Tibial nerve (tissue), 4 donors: ENCODE measurements around the gene MGLL.

ENCODE experiments used
- EP300 ChIP-seq, 2 donors: sonication (generic); formaldehyde crosslinking; IDR thresholded peaks; one replicate each; pipeline ENCODE4 v1.6.1; 2017; ENCODE audit warnings: antibody characterized with exemption in 2 of 2, mild to moderate bottlenecking in 1 of 2
- POLR2A ChIP-seq, 2 donors: fragments of 450-650 bp; IDR thresholded peaks; one replicate each; pipeline ENCODE4 v1.6.1; 2017; ENCODE audit warnings: antibody characterized with exemption in 2 of 2, mild to moderate bottlenecking in 2 of 2, moderate library complexity in 2 of 2
- TF ChIP-seq, protein P1 (sequence below), 5 experiments: fragments of 200-600 bp in 3 of 5; fragments of 450-650 bp in 2 of 5; sonication (generic) in 3 of 5; IDR thresholded peaks; one replicate each; pipeline ENCODE4 v1.5.1; 2016 to 2019; ENCODE audit warnings: antibody characterized with exemption in 5 of 5, mild to moderate bottlenecking in 3 of 5, moderate library complexity in 2 of 5

DNA sequence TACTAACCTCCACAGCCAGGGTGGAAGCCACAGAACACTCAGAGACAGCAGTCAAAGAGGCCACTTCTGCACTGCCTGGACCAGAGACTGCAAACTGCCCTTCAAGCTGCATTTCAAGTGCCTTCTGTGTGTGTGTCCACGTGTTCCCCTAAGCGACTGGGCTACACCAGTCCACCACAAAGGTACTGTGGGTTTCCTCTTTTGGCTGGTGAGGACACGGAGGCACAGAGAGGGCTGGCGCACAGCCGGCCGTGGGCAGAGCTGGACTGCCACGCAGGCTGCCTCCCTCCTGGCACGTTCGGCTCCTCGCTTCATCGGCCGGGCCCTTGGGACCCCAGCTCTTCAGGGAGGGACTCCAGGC, 60.9 kb downstream of the MGLL start:
- TF ChIP-seq, protein P1, sequence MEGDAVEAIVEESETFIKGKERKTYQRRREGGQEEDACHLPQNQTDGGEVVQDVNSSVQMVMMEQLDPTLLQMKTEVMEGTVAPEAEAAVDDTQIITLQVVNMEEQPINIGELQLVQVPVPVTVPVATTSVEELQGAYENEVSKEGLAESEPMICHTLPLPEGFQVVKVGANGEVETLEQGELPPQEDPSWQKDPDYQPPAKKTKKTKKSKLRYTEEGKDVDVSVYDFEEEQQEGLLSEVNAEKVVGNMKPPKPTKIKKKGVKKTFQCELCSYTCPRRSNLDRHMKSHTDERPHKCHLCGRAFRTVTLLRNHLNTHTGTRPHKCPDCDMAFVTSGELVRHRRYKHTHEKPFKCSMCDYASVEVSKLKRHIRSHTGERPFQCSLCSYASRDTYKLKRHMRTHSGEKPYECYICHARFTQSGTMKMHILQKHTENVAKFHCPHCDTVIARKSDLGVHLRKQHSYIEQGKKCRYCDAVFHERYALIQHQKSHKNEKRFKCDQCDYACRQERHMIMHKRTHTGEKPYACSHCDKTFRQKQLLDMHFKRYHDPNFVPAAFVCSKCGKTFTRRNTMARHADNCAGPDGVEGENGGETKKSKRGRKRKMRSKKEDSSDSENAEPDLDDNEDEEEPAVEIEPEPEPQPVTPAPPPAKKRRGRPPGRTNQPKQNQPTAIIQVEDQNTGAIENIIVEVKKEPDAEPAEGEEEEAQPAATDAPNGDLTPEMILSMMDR (IDR thresholded peaks at IDR 0.05) = no peak
- TF ChIP-seq POLR2A (IDR thresholded peaks at IDR 0.05) (no peak), EP300 (IDR thresholded peaks at IDR 0.05) (no peak)
